Measurements from ENCODE around the gene ASIC3. TPM values are rescaled to one million over a fixed set of nuclear protein-coding genes. Genes with fewer than 3 reads are reported as not detected.
A peak's percentile ranks its signal among the peaks of the same experiment; 100 is the strongest.

ASIC3 gene
- polyA plus RNA-seq, 1 donor (not counting 4 experiments of a cell fraction or from before 2014, with no cell fraction given) = 0.35 TPM

- Histone ChIP-seq H3K79me2 (ENCODE audit: control insufficient read depth, insufficient read depth, low read length) (no peaks in the 10 kb centered on the region), H3K9me3 (ENCODE audit: control insufficient read depth, low read depth, low read length) (no peaks in the 10 kb centered on the region), H3K4me1 (ENCODE audit: control insufficient read depth, extremely low read depth, insufficient read depth, low read length) (peaks cover 4% of the 10 kb centered on the region), H4K20me1 (ENCODE audit: control insufficient read depth, extremely low read depth, insufficient read depth, low read length) (no peaks in the 10 kb centered on the region), H3K36me3 (ENCODE audit: control insufficient read depth in 2 of 2, extremely low read depth in 1 of 2, insufficient read depth in 2 of 2, low read length in 2 of 2) (no peaks in the 10 kb centered on the region), H3K9me1 (ENCODE audit: control insufficient read depth, extremely low read depth, insufficient read depth, low read length) (no peaks in the 10 kb centered on the region), H2AFZ (ENCODE audit: control insufficient read depth, low read length) (no peak overlapping the region), H3K27ac (ENCODE audit: control insufficient read depth, insufficient read depth, low read length) (no peak overlapping the region), H3K4me3 (ENCODE audit: control insufficient read depth in 2 of 3, extremely low read depth in 1 of 3, insufficient read depth in 2 of 3, low read depth in 1 of 3, low read length in 3 of 3) (no peak overlapping the region), H3K27me3 (ENCODE audit: control insufficient read depth, extremely low read depth, insufficient read depth, low read length) (peaks cover 25% of the 10 kb centered on the region), H3K4me2 (ENCODE audit: control insufficient read depth, extremely low read depth, insufficient read depth, low read depth, low read length) (no peak overlapping the region), H3K9ac (ENCODE audit: control insufficient read depth, extremely low read depth, insufficient read depth, low read length) (no peak overlapping the region)
- dilution Hi-C loops (cut with MboI; ENCODE audit: extremely low pct_ligation_motif_present, low sequenced_read_pairs) = no loop called here
- TF ChIP-seq EZH2 (IDR thresholded peaks at IDR 0.05; ENCODE audit: low read length) (no peak), CTCF (optimal IDR thresholded peaks at IDR 0.05 in 1 of 3, IDR thresholded peaks at IDR 0.05 in 1 of 3, conservative IDR thresholded peaks at IDR 0.05 in 1 of 3; ENCODE audit: extremely low read depth in 1 of 3, insufficient read depth in 2 of 3, low read length in 3 of 3) (no peak)
- DNase-seq (ENCODE audit: low read depth, low spot score) (no peak), FAIRE-seq (no peak)
These were observed 40.8 kb upstream of the ASIC3 start for GRCh38 chr7:151007469-151007898.

GRCh38 chr7:151008143-151008510, 40.2 kb upstream of the ASIC3 start:
- H2AFZ ChIP-seq (ENCODE audit: control insufficient read depth, low read length) = peak overlapping the region; percentile 53
- H3K27ac ChIP-seq (ENCODE audit: control insufficient read depth, insufficient read depth, low read length) = no peak overlapping the region
- no peaks in the 10 kb centered on the region for H4K20me1 ChIP-seq (ENCODE audit: control insufficient read depth, extremely low read depth, insufficient read depth, low read length)
- TF ChIP-seq CTCF (optimal IDR thresholded peaks at IDR 0.05 in 1 of 3, IDR thresholded peaks at IDR 0.05 in 1 of 3, conservative IDR thresholded peaks at IDR 0.05 in 1 of 3; ENCODE audit: extremely low read depth in 1 of 3, insufficient read depth in 2 of 3, low read length in 3 of 3) (no peak), EZH2 (IDR thresholded peaks at IDR 0.05; ENCODE audit: low read length) (no peak)
- FAIRE-seq (no peak), DNase-seq (ENCODE audit: low read depth, low spot score) (no peak)
- H3K9ac ChIP-seq (ENCODE audit: control insufficient read depth, extremely low read depth, insufficient read depth, low read length) = no peak overlapping the region
- H3K9me1 ChIP-seq (ENCODE audit: control insufficient read depth, extremely low read depth, insufficient read depth, low read length) = no peaks in the 10 kb centered on the region
- peaks cover 7% of the 10 kb centered on the region for H3K4me1 ChIP-seq (ENCODE audit: control insufficient read depth, extremely low read depth, insufficient read depth, low read length)
- peaks cover 32% of the 10 kb centered on the region for H3K27me3 ChIP-seq (ENCODE audit: control insufficient read depth, extremely low read depth, insufficient read depth, low read length)
- no peaks in the 10 kb centered on the region for H3K79me2 ChIP-seq (ENCODE audit: control insufficient read depth, insufficient read depth, low read length)
- no peaks in the 10 kb centered on the region for H3K9me3 ChIP-seq (ENCODE audit: control insufficient read depth, low read depth, low read length)
- H3K36me3 ChIP-seq (ENCODE audit: control insufficient read depth in 2 of 2, extremely low read depth in 1 of 2, insufficient read depth in 2 of 2, low read length in 2 of 2) = no peaks in the 10 kb centered on the region
- peak overlapping the region in 1 of 3 experiments; percentile 59 for H3K4me3 ChIP-seq (ENCODE audit: control insufficient read depth in 2 of 3, extremely low read depth in 1 of 3, insufficient read depth in 2 of 3, low read depth in 1 of 3, low read length in 3 of 3)
- dilution Hi-C loops (cut with MboI; ENCODE audit: extremely low pct_ligation_motif_present, low sequenced_read_pairs) = no loop called here
- H3K4me2 ChIP-seq (ENCODE audit: control insufficient read depth, extremely low read depth, insufficient read depth, low read depth, low read length) = peak overlapping the region; percentile 60
